NB4 (cell line): ENCODE measurements around the gene ATP1A3.

ENCODE experiments used
- MAX ChIP-seq: IDR thresholded peaks from 2 replicates; pipeline ENCODE4 v1.6.1; 2011; ENCODE audit warnings: low read depth, low read length
- POLR2A ChIP-seq: IDR thresholded peaks from 2 replicates; pipeline ENCODE4 v1.6.1; 2011; ENCODE audit warnings: mild to moderate bottlenecking; ENCODE audit not compliant: insufficient read length; ENCODE audit errors: extremely low read depth

GRCh38 chr19:42010245-42011126, 16.5 kb upstream of the ATP1A3 start:
- TF ChIP-seq MAX (no peak), POLR2A (no peak)
